Right atrium auricular region (tissue), 2 donors: ENCODE measurements around the gene MEIOB. TPM values are rescaled to one million over a fixed set of nuclear protein-coding genes. Genes with fewer than 3 reads are reported as not detected.
"Not testable (repeated sequence)": the region's sequence is repeated elsewhere in the genome, so short reads cannot be mapped to it uniquely, and the experiment has no call there.

Source experiments
- DNase-seq: peaks from one replicate; pipeline ENCODE4 v3.0.0-alpha.2; 2019; ENCODE audit warnings: low spot score
- H3K27ac ChIP-seq, 2 donors: fragments of 200-600 bp; sonication (generic); 1 replicate in 1 of 2; 2 replicates in 1 of 2; pipeline ENCODE4 v1.5.1; 2016 to 2019
- H3K27me3 ChIP-seq, 2 donors: fragments of 200-600 bp; sonication (generic); one replicate each; pipeline versions ENCODE4 v1.5.1 to v1.6.0; 2017 to 2019
- H3K36me3 ChIP-seq: fragments of 200-600 bp; sonication (generic); one replicate; pipeline ENCODE4 v1.5.1; 2016
- H3K4me1 ChIP-seq, 2 donors: fragments of 200-600 bp; sonication (generic); one replicate each; pipeline versions ENCODE4 v1.5.1 to v1.6.0; 2017 to 2019
- H3K4me3 ChIP-seq, 2 donors: fragments of 200-600 bp; sonication (generic); 1 replicate in 1 of 2; 2 replicates in 1 of 2; pipeline ENCODE4 v1.5.1; 2017 to 2019; ENCODE audit warnings: mild to moderate bottlenecking in 1 of 2, moderate library complexity in 1 of 2
- H3K9me3 ChIP-seq, 2 donors: fragments of 200-600 bp; sonication (generic); one replicate each; pipeline ENCODE4 v1.5.1; 2019
- CTCF ChIP-seq, 2 donors: fragments of 200-600 bp; sonication (generic); IDR thresholded peaks; one replicate each; pipeline ENCODE4 v1.5.1; 2019; ENCODE audit warnings: antibody characterized with exemption in 2 of 2
- total RNA-seq, 2 donors: library from RNA; depleted of rRNA; stranded (reverse); fragments of >200 nt; gene quantifications; one replicate each; pipeline ENCODE4 v1.1.0, GENCODE V29; 2016

The MEIOB gene, protein sequence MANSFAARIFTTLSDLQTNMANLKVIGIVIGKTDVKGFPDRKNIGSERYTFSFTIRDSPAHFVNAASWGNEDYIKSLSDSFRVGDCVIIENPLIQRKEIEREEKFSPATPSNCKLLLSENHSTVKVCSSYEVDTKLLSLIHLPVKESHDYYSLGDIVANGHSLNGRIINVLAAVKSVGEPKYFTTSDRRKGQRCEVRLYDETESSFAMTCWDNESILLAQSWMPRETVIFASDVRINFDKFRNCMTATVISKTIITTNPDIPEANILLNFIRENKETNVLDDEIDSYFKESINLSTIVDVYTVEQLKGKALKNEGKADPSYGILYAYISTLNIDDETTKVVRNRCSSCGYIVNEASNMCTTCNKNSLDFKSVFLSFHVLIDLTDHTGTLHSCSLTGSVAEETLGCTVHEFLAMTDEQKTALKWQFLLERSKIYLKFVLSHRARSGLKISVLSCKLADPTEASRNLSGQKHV
- total RNA-seq: not detected

DNA sequence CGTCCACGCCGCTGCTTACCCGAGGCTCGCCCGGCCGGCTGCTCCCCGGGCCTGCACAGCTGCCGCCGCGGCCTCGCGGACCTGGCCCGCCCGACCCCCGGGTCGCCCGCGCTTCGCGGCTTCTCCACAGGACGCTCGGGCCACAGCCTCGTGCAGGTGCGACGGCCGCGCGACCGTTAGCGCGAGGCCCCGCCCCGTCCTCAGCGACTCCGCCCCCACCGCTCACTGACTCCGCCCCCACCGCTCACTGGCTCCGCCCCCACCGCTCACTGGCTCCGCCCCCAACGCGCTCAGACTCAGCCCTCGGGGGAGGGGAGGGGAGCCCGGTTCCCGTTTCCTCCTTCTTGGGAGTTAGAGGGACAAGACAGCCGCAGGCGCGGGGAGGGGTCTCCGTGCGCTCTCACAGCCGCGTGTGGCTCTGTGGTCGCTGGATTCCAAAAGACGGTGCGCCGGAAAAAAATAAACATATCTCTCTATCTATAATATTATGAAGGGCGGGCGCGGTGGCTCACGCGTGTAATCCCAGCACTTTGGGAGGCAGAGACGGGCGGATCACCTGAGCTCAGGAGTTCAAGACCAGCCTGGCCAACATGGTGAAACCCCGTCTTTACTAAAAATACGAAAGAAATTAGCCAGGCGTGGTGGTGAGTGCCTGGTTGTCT is at the start of gene MEIOB:
TSS of gene MEIOB (minus strand) at position 191 of the 662 bp plus-strand sequence. CDS start 3,989 bp downstream, outside the sequence.
- no peak for TF ChIP-seq CTCF (IDR thresholded peaks at IDR 0.05)
- Histone ChIP-seq H3K36me3 (no peaks in the 10 kb centered on the region), H3K4me3 (peak within 1 kb of the TSS in 1 of 2 donors; percentile 21), H3K27me3 (peaks cover 0 to 3% of the 10 kb centered on the region in 2 donors), H3K4me1 (peaks cover 0 to 4% of the 10 kb centered on the region in 2 donors), H3K27ac (no peak within 1 kb of the TSS), H3K9me3 (no peaks in the 10 kb centered on the region)
- no peak for DNase-seq

DNA sequence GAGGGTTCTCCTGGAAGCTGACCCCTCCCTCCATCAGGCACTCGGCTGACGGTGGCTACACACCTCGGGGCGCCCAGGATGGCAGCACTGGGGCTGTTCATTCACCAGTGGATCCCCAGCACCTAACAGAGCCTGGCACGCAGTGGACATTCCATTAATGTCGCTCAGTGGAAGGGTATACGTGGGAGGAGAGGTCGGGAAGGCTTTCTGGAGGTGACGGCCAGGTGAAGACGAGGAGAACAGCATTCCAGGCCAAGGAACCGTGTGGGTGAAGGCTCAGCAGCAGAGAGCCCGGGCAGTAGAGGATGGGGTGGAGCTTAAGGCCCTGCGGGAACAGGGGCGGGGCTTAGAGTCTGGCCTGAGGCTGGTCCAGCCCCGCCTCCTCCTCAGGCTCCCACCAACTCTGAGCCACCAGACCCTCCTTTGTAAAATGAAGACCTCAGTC is 48.8 kb upstream of the MEIOB start:
- TF ChIP-seq CTCF (IDR thresholded peaks at IDR 0.05): no peak
- Histone ChIP-seq H3K4me1 (peaks cover 0 to 13% of the 10 kb centered on the region in 2 donors), H3K27ac (no peak overlapping the region), H3K27me3 (peaks cover 13 to 33% of the 10 kb centered on the region in 2 donors), H3K9me3 (no peaks in the 10 kb centered on the region), H3K4me3 (no peak overlapping the region), H3K36me3 (no peaks in the 10 kb centered on the region)
- DNase-seq: no peak

DNA sequence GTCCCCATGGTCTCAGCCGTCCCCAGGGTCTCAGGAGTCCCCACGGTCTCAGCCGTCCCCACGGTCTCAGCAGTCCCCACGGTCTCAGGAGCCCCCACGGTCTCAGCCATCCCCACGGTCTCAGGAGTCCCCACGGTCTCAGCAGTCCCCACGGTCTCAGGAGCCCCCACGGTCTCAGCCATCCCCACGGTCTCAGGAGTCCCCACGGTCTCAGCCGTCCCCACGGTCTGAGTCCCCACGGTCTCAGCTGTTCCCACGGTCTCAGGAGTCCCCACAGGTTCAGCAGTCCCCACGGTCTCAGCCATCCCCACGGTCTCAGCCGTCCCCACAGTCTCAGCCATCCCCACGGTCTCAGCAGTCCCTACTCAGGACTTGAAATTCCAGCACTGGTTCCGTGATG is 48.2 kb upstream of the MEIOB start:
- Histone ChIP-seq H3K27me3 (peaks cover 13 to 33% of the 10 kb centered on the region in 2 donors), H3K4me1 (peaks cover 0 to 13% of the 10 kb centered on the region in 2 donors)
- not testable (repeated sequence) for H3K36me3 ChIP-seq, H3K9me3 ChIP-seq, H3K27ac ChIP-seq, DNase-seq, H3K4me3 ChIP-seq

DNA sequence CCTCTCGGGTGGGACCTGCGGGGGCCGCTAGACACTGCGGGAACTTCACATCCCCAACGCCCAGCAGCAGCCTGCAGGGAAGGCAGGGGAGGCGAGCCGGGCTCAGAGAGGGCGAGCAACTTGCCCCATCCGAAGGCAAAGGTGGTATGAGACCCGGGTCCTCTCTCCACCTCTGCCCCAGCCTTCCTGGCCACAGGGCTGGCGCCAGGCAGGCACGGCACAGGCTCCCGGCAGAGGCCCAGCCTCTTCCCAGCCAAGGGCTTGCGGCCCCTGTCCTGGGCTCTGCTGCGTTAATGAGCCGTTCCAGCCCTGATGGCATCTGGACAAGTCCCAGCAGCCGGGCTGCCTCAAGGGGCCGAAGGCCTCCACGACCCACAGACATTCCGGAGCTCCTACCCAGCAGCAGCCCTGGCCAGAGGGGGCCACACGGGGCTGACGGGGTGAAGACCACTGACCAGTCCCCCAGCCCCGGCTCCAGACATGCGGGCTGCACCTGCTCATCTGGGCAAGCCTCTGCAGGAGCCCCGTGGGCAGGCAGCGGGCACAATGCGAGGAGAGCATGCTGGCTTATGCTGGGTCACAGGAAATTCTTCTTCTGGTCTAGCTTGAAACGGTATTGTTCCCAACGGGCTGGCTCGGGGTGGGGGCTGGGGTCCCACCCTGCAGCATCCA is 47.5 kb upstream of the MEIOB start:
- peaks cover 0 to 13% of the 10 kb centered on the region in 2 donors for H3K4me1 ChIP-seq
- no peak overlapping the region for H3K27ac ChIP-seq
- H3K4me3 ChIP-seq: no peak overlapping the region
- DNase-seq: no peak
- H3K27me3 ChIP-seq: peaks cover 13 to 33% of the 10 kb centered on the region in 2 donors
- H3K9me3 ChIP-seq: no peaks in the 10 kb centered on the region
- H3K36me3 ChIP-seq: no peaks in the 10 kb centered on the region
- no peak for TF ChIP-seq CTCF (IDR thresholded peaks at IDR 0.05)

DNA sequence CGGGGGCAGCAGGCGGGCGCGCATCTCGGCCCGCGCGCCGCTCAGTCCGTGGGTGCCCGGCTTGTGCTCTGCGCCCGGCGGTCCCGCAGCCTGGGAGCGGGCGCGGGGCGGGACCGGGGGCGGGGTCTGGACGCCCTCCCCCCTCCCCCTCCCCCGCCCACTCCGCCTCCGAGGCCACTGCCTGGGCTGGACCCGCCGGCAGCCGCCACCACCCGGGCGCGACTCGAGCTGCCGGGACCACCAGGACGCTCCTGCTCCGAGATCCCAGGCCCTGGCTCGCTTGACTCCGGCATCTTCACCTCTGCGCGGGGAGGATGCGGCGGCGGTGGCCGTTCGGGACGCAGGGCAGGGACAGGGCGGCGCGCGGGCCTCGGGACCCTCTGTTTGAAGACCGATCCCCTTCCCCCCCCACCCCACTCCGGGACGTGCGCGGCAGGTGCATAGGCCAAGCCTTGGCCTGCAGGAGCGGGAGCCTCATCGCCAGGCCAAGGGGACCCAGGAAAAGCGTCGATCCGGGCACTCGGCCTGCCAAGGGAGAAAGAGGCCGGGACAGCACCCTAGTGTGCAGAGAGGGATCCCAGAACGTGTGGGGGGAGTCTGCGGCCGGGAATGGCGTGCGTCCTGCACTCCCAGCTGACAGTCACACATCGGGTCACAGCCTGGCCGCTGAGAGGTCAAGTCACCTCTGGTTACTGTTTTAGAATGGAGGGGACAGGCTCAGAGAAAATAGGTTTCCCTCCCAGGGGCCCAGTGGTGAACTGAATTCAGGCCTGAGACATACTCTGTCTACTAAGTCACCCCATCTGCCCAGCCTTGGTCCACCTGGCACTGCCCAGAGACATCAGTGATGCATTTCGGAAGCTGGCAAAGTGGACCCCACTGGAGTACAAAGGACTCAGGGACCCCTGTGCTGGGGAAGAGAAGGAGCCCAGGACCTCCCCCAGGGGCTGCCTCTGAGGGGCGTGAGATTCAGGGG is 46.7 kb upstream of the MEIOB start, which contains the start of gene HS3ST6:
TSS of gene HS3ST6 (minus strand) at position 65 of the 976 bp plus-strand sequence. CDS start 92 bp downstream, outside the sequence.
- Histone ChIP-seq H3K4me1 (peaks cover 0 to 11% of the 10 kb centered on the region in 2 donors), H3K9me3 (no peaks in the 10 kb centered on the region), H3K27me3 (peaks cover 13 to 33% of the 10 kb centered on the region in 2 donors), H3K27ac (no peak within 1 kb of the TSS), H3K36me3 (no peaks in the 10 kb centered on the region), H3K4me3 (peak within 1 kb of the TSS in 1 of 2 donors; percentile 27)
- no peak for DNase-seq
- TF ChIP-seq CTCF (IDR thresholded peaks at IDR 0.05): no peak
